SKM-1 treated with dmso at 0.1 percent for 144 hours (cell line): ENCODE data around the gene CDAN1.
"Not testable (repeated sequence)": the region's sequence is repeated elsewhere in the genome, so short reads cannot be mapped to it uniquely, and the experiment has no call there.

Experiments
- DNase-seq: peaks from one replicate; lab custom pipeline; 2025; ENCODE audit not compliant: unreplicated experiment; lab: John Stamatoyannopoulos, UW

CDAN1 gene

DNA sequence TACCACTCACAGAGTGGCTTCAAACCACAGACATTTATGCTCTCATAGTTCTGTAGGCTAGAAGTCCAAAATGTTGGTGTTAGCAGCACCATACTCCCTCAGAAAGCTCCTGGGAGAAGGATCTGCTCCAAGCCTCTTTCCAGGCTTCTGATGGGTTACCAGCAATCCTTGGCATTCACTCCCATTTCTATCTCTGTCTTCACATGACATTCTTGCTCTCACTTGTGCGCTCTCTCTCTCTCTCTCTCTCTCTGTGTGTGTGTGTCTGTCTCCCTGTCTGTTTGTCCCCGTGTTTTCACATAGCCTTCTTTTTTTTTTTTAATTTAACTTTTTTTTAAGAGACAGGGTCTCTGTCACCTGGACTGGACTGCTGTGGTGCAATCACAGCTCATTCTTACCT is 26.3 kb downstream of the CDAN1 start:
- no peak for DNase-seq

DNA sequence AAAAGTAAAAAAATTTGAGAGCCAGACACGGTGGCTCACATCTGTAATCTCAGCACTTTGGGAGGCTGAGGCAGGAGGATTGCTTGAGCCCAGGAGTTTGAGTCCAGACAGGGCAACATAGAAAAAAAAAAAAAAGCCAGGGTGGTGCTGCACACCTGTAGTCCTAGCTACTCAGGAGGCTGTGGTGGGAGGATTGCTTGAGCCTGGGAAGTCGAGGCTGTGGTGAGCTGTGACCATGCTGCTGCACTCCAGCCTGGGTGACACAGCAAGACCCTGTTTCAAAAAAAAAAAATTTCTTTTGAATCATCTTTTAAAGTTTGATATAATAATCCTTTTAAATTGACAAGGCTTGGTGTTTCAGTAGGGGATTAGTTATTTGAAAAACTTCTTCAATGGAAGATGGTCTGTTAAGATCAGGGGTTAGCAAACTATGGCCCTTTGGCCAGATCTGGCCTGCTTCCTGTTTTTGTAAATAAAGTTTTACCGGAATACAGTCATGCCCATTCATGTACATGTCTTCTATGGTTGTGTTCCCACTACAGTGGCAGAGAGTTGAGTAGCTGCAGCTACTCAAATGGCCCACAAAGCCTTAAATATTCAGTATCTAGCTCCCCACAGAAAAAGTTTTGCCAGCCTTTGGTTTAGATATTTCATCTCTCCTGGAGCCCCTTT is 28.9 kb downstream of the CDAN1 start:
- no peak for DNase-seq

DNA sequence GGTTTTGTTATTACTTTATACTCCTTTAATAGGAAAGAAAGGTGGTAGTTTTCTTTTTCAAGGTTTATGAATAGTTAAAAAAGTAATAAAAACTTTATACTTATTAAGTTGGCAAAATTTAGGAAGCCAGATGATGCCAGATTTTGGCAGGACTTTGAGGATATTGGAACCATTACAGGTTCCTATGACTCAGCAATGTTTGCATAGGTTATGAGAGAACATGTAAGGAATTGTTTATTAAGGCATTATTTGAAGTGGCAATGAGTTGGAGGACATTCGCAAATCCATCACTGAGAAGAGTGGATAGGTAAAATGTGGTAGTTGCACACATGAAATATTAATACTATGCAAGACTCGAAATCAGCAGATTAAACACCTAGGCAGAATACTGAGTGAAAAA is 29.9 kb downstream of the CDAN1 start:
- no peak for DNase-seq

DNA sequence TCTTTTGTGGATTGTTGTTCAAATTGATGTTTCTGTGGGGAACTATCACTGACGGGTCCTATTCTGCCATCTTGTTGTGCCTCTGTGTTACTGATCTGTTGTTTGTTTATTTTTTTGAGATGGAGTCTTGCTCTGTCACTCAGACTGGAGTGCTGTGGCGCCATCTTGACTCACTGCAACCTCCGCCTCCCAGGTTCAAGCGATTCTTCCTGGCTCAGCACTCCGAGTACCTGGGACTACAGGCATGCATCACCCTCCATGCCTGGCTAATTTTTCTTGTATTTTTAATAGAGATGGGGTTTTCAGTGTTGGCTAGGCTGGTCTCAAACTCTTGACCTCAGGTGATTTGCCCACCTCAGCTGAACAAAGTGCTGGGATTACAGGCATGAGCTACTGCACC is 31.6 kb downstream of the CDAN1 start:
- DNase-seq, result no peak

DNA sequence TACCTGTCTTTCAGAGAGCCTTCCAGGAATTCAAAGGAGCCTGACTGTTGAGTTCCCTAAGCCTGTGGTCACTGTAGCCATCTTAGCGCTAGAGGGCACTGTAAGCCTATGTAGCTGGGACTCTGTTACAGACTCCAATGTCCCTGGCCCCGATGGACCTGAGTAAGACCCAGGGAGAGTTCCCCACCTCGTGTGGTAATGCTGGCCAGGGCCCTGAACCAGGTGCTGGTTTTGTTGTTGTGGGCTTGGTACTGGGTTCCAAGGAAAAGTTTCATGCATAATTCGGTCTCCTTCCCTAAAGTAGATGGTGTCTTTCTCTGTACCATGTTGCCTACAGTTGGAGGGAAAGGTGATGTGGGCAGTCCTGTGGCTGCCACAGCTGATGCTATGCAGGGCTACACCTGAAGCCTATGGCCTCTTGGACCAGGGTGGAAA is 32.4 kb downstream of the CDAN1 start:
- peak; percentile 65 for DNase-seq

DNA sequence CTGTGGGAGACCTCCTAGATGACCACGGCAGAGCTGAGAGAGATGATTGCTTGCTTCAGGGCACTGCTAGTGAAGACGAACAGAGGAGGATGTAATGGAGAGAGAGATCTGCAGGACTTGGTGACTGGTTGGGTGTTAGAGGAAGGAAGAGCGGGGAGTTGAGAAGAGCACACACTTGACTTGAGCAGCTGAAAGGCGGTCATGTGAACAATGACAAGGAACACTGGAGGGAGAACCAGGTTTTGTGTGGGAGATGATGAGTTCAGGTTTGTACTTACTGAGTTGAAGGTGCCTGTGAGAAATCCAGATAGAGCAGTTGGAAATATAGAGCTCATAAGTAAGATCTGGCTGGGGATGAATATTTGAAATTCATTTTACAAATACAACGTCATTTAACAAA is 40.3 kb downstream of the CDAN1 start:
- DNase-seq, result no peak

DNA sequence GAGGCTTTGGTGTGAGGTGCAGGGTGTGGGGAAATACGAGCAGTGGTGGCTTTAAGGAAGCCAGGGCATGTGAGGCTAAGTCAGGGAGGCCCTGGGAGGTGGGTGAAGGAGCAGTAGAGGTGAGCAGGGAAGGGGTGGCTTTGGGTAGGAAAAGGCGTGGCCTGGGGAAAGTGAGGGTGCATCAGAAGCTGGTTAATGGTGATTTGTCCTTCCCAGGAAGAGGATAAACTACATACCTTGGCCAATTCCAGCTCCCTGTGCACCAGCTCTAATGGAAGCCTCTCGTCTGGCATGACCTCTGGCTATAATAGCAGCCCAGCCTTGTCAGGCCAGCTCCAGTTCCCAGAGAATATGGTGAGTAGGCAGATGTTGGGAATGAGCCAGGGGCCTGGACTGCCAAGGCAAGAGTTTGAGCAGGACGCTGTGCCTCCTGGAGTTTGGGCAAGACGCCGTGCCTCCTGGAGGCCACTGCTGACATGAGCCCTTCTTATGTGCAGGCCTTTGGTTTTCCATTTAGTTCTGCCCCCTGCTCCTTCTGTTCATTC is 41.3 kb downstream of the CDAN1 start:
- DNase-seq, result peak; percentile 9

DNA sequence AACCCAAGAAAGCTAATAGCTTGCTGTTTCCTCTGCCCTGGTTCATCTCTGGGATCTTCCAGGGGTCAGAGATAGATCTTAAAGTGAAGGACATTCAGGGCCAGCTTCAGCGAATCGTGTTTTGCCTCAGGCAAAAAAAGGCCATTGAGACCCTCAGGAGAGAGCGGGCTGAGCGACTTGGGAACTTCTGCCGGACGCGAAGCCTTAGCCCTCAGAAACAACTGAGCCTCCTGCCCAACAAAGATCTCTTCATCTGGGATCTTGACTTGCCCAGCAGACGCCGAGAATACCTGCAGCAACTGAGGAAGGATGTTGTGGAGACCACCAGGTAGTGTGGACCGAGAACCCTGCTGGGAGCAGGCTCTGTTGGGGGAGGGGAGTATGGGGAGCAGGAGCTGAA is 42.5 kb downstream of the CDAN1 start:
- DNase-seq, result no peak

DNA sequence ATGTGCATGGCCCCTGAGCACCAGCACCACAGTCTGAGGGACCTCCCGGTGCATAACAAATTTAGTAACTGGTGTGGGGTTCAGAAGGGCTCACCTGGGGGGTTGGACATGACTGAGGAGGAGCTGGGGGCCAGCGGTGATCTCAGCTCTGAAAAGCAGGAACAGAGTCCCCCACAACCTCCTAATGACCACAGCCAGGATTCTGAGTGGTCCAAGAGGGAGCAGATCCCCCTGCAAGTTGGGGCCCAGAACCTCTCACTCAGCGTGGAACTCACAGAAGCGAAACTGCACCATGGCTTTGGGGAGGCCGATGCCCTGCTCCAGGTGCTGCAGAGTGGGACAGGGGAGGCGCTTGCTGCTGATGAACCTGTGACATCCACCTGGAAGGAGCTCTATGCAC is 43.0 kb downstream of the CDAN1 start:
- no peak for DNase-seq

DNA sequence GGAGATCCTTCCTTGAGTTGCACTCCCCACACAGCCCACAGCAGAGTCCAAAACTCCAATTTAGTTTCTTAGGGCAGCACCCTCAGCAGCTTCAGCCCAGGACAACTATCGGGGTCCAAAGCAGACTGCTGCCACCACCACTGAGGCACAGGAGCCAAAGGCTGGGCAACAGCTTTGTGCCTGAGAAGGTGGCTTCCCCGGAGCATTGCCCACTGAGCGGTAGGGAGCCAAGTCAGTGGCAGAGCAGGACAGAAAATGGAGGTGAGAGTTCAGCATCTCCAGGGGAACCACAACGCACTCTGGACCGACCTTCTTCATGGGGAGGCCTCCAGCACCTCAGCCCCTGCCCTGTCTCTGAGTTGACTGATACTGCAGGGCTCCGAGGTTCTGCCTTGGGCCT is 43.4 kb downstream of the CDAN1 start:
- no peak for DNase-seq

DNA sequence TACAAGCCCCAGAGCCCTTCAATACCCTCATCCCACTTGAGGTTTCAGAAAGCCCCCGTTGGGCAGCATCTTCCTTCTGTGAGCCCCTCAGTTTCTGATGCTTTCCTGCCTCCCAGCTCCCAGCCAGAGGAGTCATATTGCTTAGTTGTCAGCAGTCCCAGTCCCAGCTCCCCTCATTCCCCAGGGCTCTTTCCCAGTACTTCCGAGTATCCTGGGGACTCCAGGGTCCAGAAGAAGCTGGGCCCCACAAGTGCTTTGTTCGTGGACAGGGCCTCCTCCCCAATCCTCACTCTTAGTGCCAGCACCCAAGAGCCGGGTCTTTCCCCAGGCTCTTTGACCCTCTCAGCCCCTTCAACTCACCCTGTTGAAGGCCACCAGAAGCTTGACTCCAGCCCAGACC is 43.9 kb downstream of the CDAN1 start:
- no peak for DNase-seq

DNA sequence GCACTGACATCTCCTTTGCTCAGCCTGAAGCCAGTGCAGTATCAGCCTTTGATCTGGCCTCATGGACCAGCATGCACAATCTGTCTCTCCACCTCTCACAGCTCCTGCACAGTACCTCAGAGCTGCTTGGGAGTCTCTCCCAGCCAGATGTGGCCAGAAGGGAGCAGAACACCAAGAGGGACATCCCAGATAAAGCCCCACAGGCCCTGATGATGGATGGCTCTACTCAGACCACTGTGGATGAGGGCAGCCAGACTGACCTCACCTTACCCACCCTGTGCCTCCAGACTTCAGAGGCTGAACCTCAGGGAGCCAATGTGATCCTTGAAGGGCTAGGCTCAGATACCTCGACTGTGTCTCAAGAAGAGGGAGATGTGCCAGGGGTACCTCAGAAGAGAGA is 44.4 kb downstream of the CDAN1 start:
- no peak for DNase-seq

DNA sequence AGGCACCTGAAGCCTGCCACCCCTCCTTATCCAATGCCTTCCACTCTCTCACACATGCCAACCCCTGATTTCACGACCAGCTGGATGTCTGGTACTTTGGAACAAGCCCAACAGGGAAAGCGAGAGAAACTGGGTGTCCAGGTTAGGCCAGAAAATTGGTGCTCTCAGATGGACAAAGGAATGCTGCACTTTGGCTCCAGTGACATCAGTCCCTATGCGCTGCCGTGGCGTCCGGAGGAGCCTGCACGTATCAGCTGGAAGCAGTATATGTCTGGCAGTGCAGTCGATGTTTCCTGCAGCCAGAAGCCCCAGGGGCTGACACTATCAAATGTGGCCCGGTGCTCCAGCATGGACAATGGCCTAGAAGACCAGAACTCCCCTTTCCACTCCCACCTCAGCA is 45.2 kb downstream of the CDAN1 start:
- no peak for DNase-seq

DNA sequence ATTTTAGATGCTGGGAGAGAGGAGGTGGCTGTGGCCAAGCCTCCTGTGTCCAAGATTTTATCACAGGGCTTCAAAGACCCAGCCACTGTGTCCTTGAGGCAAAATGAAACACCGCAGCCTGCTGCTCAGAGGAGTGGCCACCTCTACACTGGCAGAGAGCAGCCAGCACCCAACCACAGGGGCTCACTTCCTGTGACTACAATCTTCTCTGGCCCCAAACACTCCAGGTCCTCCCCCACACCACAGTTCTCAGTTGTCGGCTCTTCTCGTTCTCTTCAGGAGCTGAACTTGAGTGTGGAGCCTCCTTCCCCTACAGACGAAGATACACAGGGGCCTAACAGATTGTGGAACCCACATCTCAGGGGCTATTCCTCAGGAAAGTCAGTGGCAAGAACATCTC is 45.6 kb downstream of the CDAN1 start:
- no peak for DNase-seq

DNA sequence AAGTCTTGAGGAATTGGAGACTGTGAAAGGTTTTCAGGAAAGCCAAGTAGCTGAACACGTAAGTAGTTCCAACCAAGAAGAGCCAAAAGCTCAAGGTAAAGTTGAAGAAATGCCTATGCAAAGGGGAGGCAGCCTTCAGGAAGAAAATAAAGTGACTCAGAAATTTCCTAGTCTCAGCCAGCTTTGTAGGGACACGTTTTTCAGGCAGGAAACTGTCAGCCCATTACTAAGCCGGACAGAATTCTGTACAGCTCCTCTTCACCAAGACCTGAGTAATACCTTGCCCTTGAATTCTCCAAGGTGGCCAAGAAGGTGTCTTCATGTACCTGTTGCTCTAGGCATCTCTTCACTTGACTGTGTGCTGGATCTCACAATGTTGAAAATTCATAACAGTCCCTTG is 48.6 kb downstream of the CDAN1 start:
- DNase-seq, result no peak

DNA sequence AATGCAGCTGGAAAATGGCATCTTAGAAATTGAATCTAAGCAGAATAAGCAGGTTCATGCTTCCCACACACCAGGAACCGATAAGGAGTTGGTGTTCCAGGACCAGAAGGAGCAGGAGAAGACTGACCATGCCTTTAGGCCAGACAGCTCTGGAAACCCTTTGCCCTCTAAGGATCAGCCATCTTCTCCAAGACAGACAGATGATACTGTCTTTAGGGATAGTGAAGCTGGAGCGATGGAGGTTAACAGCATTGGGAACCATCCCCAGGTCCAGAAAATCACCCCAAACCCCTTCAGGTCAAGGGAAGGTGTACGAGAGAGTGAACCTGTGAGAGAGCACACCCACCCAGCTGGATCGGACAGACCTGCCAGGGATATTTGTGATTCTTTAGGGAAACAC is 49.2 kb downstream of the CDAN1 start:
- no peak for DNase-seq

DNA sequence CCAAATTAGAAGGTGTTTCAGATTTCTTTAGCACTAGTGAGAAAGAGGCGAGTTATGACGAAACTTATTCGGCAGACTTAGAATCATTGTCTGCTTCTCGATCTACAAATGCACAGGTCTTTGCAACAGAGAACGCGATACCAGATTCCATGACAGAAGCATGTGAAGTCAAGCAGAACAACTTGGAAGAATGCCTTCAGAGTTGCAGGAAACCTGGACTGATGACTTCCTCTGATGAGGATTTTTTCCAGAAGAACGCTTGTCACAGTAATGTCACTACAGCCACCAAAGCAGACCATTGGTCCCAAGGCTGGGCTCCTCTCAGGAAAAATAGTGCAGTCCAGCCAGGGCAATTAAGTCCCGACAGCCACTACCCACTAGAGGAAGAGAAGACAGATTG is 50.6 kb downstream of the CDAN1 start:
- DNase-seq, result no peak

DNA sequence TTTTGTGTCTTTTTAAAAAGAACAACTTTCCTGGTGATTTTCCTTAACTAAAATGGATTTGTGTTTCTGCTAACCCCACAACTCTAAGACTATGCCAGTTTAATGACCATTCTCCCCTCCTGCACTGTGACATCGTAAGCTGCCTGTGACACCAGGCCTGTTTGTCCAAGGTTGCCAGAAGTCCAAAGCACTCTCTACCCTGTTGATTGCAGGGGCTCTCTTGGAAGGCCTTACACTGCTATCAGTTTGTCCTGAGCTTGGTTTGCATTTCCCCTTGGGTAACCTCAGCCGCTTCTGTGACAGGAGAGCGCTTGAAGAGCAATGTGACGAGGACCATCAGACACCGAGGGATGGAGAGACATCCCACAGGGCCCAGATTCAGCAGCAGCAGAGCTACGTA is 55.8 kb downstream of the CDAN1 start:
- no peak for DNase-seq

DNA sequence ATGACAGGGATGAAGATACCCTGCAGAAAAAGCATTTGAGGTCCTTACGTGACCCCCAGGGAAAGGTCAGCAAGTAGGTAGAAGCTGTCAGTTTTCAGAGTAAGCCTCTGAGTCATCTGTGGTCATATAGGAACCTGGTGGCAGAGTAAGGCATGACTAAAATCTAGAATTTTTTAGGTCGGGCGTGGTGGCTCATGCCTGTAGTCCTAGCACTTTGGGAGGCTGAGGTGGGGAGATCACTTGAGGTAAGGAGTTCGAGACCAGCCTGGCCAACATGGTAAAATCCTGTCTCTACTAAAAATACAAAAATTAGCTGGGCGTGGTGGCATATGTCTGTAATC is 56.8 kb downstream of the CDAN1 start:
- DNase-seq, result not testable (repeated sequence)

DNA sequence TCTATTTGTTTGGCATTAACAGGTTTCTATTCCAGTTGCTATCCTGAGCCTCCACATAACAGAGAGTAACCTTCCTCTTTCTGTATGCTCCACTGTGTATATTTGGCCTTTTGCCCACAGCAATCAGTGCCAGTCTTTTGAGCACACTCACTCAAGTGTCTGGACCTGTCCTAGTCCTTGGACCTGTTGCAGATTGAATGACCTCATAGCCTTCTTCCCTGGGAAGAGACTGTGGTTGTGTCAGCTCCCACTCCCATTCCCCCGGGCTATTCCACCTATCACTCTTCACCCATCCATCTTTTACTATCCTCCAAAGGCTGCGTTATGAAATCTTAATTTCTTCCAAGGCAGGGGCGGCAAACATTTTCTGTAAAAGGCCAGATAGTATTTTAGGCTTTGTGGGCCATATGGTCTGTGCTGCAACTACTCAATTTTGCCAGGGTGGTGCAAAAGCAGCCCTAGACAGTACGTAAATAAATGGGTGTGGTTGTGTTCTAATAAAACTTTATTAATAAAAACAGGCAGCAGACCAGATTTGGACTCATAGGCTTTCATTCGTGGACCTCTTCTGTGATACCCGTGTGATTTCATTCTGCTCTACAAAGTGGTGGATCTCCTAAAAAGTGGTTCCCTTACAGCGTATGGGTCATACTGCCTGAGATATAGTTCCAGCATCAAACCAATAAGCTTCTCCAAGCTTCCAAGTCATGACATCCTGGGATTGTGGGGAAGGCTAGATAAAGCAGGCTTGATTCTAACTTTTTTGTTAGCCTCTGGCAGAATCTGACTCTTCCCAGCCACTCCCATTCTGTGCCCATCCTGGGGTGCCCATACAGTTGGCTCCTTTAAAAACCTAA is 57.4 kb downstream of the CDAN1 start:
- no peak for DNase-seq

DNA sequence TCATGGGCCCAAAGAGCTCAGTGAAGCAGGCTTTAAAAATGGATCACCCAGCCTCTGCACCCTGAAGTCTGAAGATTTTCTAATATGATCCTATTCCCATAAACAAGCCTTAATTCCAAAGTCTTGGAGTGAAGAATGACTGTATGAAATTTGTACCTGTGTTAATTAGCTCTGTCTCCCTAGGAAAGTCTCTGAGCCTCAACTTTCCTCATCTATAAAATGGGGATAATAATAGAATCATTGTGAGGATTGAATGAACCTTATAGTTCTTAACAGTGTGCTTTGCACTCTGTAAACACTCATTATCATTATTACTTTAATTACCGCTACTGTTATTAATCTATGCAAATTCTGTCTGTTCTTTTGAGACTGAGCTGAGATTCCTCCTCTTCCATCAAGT is 61.9 kb downstream of the CDAN1 start:
- no peak for DNase-seq

DNA sequence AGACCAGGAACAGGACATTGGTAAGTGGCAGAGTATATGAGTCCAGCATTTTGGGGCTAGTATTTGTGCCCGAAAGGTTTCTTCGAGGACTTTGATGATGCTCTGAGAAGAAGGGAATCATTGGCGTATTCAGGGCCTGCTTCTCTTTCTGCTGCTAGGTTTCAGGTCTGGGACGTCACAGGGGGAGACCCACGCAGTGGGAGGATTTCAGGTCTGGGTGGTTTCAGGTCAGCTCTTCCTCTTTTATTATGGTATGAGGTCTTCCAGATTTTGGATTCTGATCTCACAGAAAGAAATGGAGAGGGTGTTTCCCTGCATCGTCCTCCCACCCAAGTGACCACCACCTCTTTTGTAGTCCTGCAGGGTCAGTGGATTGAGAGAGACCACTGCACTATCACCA is 62.5 kb downstream of the CDAN1 start:
- no peak for DNase-seq
